ENCODE data around the gene PERCC1. TPM values are rescaled to one million over a fixed set of nuclear protein-coding genes. Genes with fewer than 3 reads are reported as not detected.

The PERCC1 gene
- total and polyA plus RNA-seq, 7 donors: 0.08 TPM; not detected in 6

- ATAC-seq (no peak), DNase-seq (no peak)
- Histone ChIP-seq H3K27me3 (ENCODE audit: insufficient read depth in 3 of 3, low read length in 2 of 3) (no peaks in the 10 kb centered on the region), H3K9me3 (no peaks in the 10 kb centered on the region), H3K36me3 (ENCODE audit: insufficient read depth in 1 of 2, low read depth in 1 of 2) (no peaks in the 10 kb centered on the region), H3K4me1 (no peaks in the 10 kb centered on the region), H3K27ac (no peak overlapping the region), H3K4me3 (no peak overlapping the region)
- TF ChIP-seq CTCF (IDR thresholded peaks at IDR 0.05): no peak
- WGBS, 3 donors: 27 to 28% (median 28%) methylated on average over 12 to 14 of the region's 14 CpGs
- intact Hi-C loops (cut with DNase I): no loop called here
Observed at GRCh38 chr16:1430214-1430758, 592 bp upstream of the PERCC1 start.

GRCh38 chr16:1431497-1432270 is 806 bp downstream of the PERCC1 start:
- no peaks in the 10 kb centered on the region for H3K9me3 ChIP-seq
- intact Hi-C loops (cut with DNase I): no loop called here
- WGBS, 3 donors: 77 to 80% (median 77%) methylated on average over 20 of the region's 20 CpGs
- no peak overlapping the region for H3K27ac ChIP-seq
- H3K27me3 ChIP-seq (ENCODE audit: insufficient read depth in 3 of 3, low read length in 2 of 3): no peaks in the 10 kb centered on the region
- H3K4me3 ChIP-seq: peak overlapping the region; percentile 24
- TF ChIP-seq CTCF (IDR thresholded peaks at IDR 0.05): no peak
- H3K36me3 ChIP-seq (ENCODE audit: insufficient read depth in 1 of 2, low read depth in 1 of 2): peaks cover 0 to 7% of the 10 kb centered on the region in 2 donors
- no peak for DNase-seq
- no peaks in the 10 kb centered on the region for H3K4me1 ChIP-seq
- no peak for ATAC-seq

- ATAC-seq (no peak), DNase-seq (no peak)
- H3K27me3 ChIP-seq (ENCODE audit: insufficient read depth in 3 of 3, low read length in 2 of 3): no peaks in the 10 kb centered on the region
- no peaks in the 10 kb centered on the region for H3K4me1 ChIP-seq
- H3K4me3 ChIP-seq: peak overlapping the region; percentile 24
- intact Hi-C loops (cut with DNase I): no loop called here
- TF ChIP-seq CTCF (IDR thresholded peaks at IDR 0.05): no peak
- no peak overlapping the region for H3K27ac ChIP-seq
- WGBS, 3 donors: 74 to 82% (median 76%) methylated on average over 41 to 63 of the region's 63 CpGs
- H3K36me3 ChIP-seq (ENCODE audit: insufficient read depth in 1 of 2, low read depth in 1 of 2): peaks cover 0 to 7% of the 10 kb centered on the region in 2 donors
- H3K9me3 ChIP-seq: no peaks in the 10 kb centered on the region
Observed at GRCh38 chr16:1432388-1433262, 1.7 kb downstream of the PERCC1 start.

GRCh38 chr16:1433263-1433560 is 2.3 kb downstream of the PERCC1 start:
- DNase-seq (no peak), ATAC-seq (no peak)
- intact Hi-C loops (cut with DNase I): no loop called here
- H3K27ac ChIP-seq: no peak overlapping the region
- H3K9me3 ChIP-seq: no peaks in the 10 kb centered on the region
- peaks cover 0 to 7% of the 10 kb centered on the region in 2 donors for H3K36me3 ChIP-seq (ENCODE audit: insufficient read depth in 1 of 2, low read depth in 1 of 2)
- no peak for TF ChIP-seq CTCF (IDR thresholded peaks at IDR 0.05)
- 79 to 90% (median 86%) methylated on average over 10 to 14 of the region's 14 CpGs for WGBS, 3 donors
- H3K4me1 ChIP-seq: no peaks in the 10 kb centered on the region
- H3K4me3 ChIP-seq: no peak overlapping the region
- H3K27me3 ChIP-seq (ENCODE audit: insufficient read depth in 3 of 3, low read length in 2 of 3): no peaks in the 10 kb centered on the region

All from psoas muscle (tissue), 8 donors.